ENCODE results near the gene BET1.

GRCh38 chr7:94052398-94053180 is 48.4 kb upstream of the BET1 start:
- TF ChIP-seq EZH2 (IDR thresholded peaks at IDR 0.05), result no peak
- no peak for TF ChIP-seq CTCF (IDR thresholded peaks at IDR 0.05)
- no peak for TF ChIP-seq EZH2phosphoT487 (IDR thresholded peaks at IDR 0.05)
